Progenitor cell of endocrine pancreas (in vitro differentiated cells): ENCODE results near the gene ZFP36. TPM values are rescaled to one million over a fixed set of nuclear protein-coding genes. Genes with fewer than 3 reads are reported as not detected.

Source experiments
- DNase-seq: peaks from one replicate; pipeline ENCODE4 v3.0.0; 2021; ENCODE audit warnings: low spot score; ENCODE audit not compliant: unreplicated experiment
- H3K27ac Mint-ChIP-seq: 2 replicates; pipeline ENCODE4 v1.8.0; 2021; ENCODE audit warnings: mild to moderate bottlenecking, moderate library complexity, mixed read lengths
- H3K27me3 Mint-ChIP-seq: 2 replicates; pipeline ENCODE4 v1.8.0; 2021; ENCODE audit warnings: mixed read lengths
- H3K36me3 Mint-ChIP-seq: 2 replicates; pipeline ENCODE4 v1.8.0; 2022; ENCODE audit warnings: mixed read lengths; ENCODE audit not compliant: insufficient read depth
- H3K4me1 Mint-ChIP-seq: 2 replicates; pipeline ENCODE4 v1.8.0; 2021; ENCODE audit warnings: low read depth, mixed read lengths
- H3K4me3 Mint-ChIP-seq: 2 replicates; pipeline ENCODE4 v1.8.0; 2021; ENCODE audit warnings: low read depth, mild to moderate bottlenecking, moderate library complexity, mixed read lengths
- H3K9me3 Mint-ChIP-seq: 2 replicates; pipeline ENCODE4 v1.8.0; 2021; ENCODE audit warnings: low read depth, mixed read lengths
- total RNA-seq: library from RNA; stranded (reverse); gene quantifications from 2 replicates; pipeline ENCODE4 v1.2.1, GENCODE V29; 2021
- TF ChIP-seq, protein P1 (sequence below): fragments of 200-600 bp; sonication (generic); IDR thresholded peaks from one replicate; pipeline ENCODE4 v1.5.0; 2021; ENCODE audit warnings: antibody characterized with exemption, mild to moderate bottlenecking; ENCODE audit not compliant: unreplicated experiment

Gene ZFP36
- total RNA-seq, 1 donor from 2014 or later, result 10.5 TPM

DNA sequence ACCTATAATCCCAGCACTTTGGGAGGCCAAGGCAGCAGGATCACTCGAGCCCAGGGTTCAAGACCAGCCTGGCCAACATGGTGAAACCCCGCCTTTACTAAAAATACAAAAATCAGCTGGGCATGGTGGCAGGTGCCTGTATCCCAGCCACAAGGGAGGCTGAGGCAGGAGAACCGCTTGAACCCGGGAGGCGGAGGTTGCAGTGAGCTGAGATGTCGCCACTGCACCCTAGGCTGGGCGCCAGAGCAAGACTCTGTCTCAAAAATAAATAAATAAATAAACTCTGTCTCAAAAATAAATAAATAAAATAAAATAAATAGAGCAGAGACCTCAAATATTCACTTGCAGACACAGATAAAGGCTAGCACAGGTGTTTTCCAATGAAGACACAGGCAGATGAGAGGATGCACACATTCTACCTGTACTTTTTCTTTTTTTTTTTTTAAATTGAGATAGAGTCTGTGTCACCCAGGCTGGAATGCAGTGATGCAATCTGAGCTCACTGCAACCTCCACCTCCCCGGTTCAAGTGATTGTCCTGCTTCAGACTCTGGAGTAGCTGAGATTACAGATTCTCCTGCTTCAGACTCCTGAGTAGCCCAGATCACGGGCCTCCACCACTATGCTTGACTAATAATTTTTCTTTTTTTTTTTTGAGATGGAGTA is 31.8 kb downstream of the ZFP36 start:
- DNase-seq, result no peak
- Mint-ChIP-seq H3K4me1 (peaks cover 17% of the 10 kb centered on the region), H3K4me3 (no peak overlapping the region), H3K9me3 (no peaks in the 10 kb centered on the region), H3K36me3 (peaks cover 7% of the 10 kb centered on the region), H3K27ac (no peak overlapping the region), H3K27me3 (no peaks in the 10 kb centered on the region)
- TF ChIP-seq, protein P1, sequence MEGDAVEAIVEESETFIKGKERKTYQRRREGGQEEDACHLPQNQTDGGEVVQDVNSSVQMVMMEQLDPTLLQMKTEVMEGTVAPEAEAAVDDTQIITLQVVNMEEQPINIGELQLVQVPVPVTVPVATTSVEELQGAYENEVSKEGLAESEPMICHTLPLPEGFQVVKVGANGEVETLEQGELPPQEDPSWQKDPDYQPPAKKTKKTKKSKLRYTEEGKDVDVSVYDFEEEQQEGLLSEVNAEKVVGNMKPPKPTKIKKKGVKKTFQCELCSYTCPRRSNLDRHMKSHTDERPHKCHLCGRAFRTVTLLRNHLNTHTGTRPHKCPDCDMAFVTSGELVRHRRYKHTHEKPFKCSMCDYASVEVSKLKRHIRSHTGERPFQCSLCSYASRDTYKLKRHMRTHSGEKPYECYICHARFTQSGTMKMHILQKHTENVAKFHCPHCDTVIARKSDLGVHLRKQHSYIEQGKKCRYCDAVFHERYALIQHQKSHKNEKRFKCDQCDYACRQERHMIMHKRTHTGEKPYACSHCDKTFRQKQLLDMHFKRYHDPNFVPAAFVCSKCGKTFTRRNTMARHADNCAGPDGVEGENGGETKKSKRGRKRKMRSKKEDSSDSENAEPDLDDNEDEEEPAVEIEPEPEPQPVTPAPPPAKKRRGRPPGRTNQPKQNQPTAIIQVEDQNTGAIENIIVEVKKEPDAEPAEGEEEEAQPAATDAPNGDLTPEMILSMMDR, result no peak

- Mint-ChIP-seq H3K4me1 (peaks cover 16% of the 10 kb centered on the region), H3K27me3 (no peaks in the 10 kb centered on the region), H3K27ac (peak overlapping the region; percentile 100), H3K4me3 (peak overlapping the region; percentile 92), H3K36me3 (peaks cover 8% of the 10 kb centered on the region), H3K9me3 (no peaks in the 10 kb centered on the region)
- TF ChIP-seq, protein P1, result no peak
- DNase-seq, result no peak
Measured at GRCh38 chr19:39444598-39445195, 38.0 kb downstream of the ZFP36 start.

DNA sequence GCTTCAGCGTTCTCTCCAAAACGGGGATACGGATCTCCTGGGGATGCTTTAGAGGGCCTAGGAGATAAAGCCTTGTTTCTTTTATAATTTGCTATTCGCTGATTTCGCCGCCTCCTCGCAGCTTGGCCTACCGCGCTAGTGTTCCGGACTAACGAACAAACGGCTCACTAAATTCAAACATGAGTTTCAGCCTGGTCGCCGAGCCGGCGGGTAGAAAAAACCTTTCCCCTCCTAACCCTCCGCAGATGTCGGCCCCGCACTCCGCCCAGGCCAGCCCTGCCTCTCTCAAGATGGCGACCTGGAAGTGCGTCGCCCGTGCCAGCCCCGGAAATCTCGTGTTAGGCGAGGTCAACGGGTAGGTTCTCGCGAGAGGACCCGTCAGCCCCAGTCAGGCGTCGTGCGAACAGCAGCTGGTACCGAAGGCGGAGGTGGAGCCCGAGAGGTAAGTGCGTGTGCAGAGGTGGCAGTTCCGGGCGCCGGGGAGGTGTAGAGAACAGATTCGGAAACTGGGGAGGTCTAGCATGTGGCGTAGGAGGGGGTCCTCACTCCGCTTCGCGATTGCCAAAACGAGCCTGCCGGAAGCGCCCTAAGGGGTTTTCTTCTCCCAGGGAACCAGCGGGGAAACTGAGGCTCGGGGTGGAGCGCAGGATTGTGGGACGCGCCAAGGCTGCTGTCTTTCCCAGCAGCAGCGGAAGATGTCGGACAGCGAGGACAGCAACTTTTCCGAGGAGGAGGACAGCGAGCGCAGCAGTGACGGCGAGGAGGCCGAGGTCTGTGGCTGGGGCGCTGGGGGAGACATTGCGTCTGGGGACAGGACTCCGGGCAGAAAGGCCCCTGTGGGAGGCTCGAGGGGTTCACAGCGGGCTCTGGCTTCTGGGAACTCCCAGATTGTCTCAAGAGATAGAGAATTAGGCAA is 38.8 kb downstream of the ZFP36 start, which contains the start of gene SUPT5H:
TSS of gene SUPT5H (plus strand) at position 387 of the 916 bp plus-strand sequence. CDS start at position 696, 309 bp downstream.
- peaks cover 16% of the 10 kb centered on the region for H3K4me1 Mint-ChIP-seq
- TF ChIP-seq, protein P1, result no peak

DNA sequence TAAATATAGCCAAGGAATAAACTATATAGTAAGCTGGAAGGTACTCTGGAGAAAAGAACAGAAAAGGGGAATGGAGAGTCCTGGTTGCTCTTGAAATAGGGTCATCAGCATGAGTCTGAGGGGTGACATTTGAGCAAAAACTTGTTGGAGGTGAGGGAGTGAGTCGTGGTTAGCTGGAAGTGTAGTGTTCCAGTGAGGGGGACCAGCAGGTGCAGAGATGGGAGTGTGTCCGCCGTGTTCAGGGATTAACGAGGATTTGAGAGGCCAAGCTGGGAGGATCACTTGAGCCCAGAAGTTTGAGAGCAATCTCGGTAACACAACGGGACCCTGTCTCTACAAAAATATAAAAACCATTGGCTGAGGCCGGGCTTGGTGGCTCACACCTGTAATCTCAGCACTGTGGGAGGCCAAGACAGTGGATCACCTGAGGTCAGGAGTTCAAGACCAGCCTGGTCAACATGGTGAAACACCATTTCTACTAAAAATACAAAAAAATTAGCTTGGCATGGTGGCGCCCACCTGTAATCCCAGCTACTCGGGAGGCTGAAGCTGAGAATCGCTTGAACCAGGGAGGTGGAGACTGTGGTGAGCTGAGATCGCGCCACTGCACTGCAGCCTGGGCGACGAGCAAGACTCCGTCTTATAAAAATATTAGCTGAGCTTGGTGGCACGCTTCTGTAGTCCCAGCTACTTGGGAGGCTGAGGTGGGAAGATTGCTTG is 39.9 kb downstream of the ZFP36 start:
- Mint-ChIP-seq H3K4me1 (peaks cover 16% of the 10 kb centered on the region), H3K4me3 (peak overlapping the region; percentile 92), H3K36me3 (peaks cover 8% of the 10 kb centered on the region), H3K27me3 (no peaks in the 10 kb centered on the region), H3K27ac (peak overlapping the region; percentile 100), H3K9me3 (no peaks in the 10 kb centered on the region)
- DNase-seq, result no peak
- TF ChIP-seq, protein P1, result no peak

More for the DNA sequence above, 38.8 kb downstream of the ZFP36 start, which contains the start of gene SUPT5H:
- H3K9me3 Mint-ChIP-seq, result no peaks in the 10 kb centered on the region
- peak within 1 kb of the TSS; percentile 100 for H3K27ac Mint-ChIP-seq
- peak; percentile 90 for DNase-seq
- peak within 1 kb of the TSS; percentile 92 for H3K4me3 Mint-ChIP-seq
- no peaks in the 10 kb centered on the region for H3K27me3 Mint-ChIP-seq
- peaks cover 8% of the 10 kb centered on the region for H3K36me3 Mint-ChIP-seq

GRCh38 chr19:39448271-39448670 is 41.6 kb downstream of the ZFP36 start:
- peaks cover 18% of the 10 kb centered on the region for H3K36me3 Mint-ChIP-seq
- H3K4me3 Mint-ChIP-seq, result no peak overlapping the region
- peaks cover 16% of the 10 kb centered on the region for H3K4me1 Mint-ChIP-seq
- no peak overlapping the region for H3K27ac Mint-ChIP-seq
- H3K9me3 Mint-ChIP-seq, result no peaks in the 10 kb centered on the region
- no peak for DNase-seq
- H3K27me3 Mint-ChIP-seq, result no peaks in the 10 kb centered on the region
- TF ChIP-seq, protein P1, result no peak
